Subcutaneous adipose tissue (tissue), 4 donors: Measurements from ENCODE around the gene ANKRD11. TPM values are rescaled to one million over a fixed set of nuclear protein-coding genes. Genes with fewer than 3 reads are reported as not detected.

ENCODE experiments used
- total RNA-seq, 4 donors: library from RNA; depleted of rRNA; stranded (reverse); fragments of >200 nt; gene quantifications; one replicate each; pipeline ENCODE4 v1.1.0, GENCODE V29; 2016
- TF ChIP-seq, protein P1 (sequence below): fragments of 450-650 bp; IDR thresholded peaks from one replicate; pipeline ENCODE4 v1.5.1; 2016; ENCODE audit warnings: low read depth, mild to moderate bottlenecking, control low read depth, antibody characterized with exemption, moderate library complexity

Gene ANKRD11
- total RNA-seq, 4 donors from 2014 or later, result 56.1 to 190 (median 62.6) TPM

DNA sequence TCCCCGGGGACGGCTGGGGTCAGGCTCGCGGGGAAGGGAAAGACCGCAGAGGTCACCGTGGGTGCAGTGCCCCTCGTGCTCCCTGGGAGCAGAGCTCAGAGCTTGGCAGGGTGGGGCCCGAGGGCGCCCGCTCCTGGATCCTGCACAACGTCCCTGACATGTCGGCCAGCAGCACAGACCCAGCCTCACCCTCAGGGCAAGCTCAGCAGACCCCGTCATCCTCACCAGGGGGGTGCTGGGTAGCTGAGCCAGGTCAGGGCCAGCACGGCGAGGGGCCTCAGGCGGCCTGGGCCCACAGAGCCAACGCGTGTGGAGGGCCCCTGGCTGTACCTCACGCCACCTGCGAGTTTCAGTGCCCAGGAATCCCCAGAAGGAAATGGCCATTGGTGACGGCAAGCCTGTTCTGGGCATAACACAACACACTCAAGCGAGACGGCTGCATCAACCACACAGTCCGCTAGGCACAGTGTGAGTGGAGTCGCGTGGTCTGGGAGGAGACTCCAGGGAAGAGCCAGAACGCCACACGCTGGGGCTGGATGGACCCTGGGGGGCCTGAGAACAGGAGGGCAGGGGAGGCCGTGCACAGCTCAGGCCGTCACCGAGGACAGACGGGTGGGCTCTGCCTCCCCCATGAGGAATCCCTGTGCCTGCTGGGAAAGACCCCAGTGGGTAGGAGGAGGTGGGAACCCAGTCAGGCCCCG lies 212.6 kb downstream of the ANKRD11 start:
- TF ChIP-seq, protein P1, sequence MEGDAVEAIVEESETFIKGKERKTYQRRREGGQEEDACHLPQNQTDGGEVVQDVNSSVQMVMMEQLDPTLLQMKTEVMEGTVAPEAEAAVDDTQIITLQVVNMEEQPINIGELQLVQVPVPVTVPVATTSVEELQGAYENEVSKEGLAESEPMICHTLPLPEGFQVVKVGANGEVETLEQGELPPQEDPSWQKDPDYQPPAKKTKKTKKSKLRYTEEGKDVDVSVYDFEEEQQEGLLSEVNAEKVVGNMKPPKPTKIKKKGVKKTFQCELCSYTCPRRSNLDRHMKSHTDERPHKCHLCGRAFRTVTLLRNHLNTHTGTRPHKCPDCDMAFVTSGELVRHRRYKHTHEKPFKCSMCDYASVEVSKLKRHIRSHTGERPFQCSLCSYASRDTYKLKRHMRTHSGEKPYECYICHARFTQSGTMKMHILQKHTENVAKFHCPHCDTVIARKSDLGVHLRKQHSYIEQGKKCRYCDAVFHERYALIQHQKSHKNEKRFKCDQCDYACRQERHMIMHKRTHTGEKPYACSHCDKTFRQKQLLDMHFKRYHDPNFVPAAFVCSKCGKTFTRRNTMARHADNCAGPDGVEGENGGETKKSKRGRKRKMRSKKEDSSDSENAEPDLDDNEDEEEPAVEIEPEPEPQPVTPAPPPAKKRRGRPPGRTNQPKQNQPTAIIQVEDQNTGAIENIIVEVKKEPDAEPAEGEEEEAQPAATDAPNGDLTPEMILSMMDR, result no peak

DNA sequence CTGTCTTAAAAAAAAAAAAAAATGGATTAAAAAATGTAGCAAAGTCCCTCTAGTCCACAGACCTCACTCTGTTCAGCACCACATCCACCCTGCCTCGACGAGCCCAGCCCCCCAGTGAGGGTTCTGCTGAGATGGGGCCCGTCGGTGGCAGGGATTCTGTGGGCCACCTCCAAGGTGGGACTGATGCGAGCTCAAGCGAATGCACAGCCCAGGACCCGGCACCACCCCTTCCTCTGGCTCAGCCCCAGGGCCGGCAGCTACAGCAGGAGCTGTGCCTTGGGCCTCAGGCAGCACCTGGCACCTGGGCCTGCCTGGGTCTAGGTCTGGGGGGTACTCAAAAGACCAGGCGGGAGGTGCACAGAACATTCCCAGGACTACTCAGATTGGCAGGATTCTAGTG lies 213.3 kb downstream of the ANKRD11 start:
- TF ChIP-seq, protein P1, result no peak

DNA sequence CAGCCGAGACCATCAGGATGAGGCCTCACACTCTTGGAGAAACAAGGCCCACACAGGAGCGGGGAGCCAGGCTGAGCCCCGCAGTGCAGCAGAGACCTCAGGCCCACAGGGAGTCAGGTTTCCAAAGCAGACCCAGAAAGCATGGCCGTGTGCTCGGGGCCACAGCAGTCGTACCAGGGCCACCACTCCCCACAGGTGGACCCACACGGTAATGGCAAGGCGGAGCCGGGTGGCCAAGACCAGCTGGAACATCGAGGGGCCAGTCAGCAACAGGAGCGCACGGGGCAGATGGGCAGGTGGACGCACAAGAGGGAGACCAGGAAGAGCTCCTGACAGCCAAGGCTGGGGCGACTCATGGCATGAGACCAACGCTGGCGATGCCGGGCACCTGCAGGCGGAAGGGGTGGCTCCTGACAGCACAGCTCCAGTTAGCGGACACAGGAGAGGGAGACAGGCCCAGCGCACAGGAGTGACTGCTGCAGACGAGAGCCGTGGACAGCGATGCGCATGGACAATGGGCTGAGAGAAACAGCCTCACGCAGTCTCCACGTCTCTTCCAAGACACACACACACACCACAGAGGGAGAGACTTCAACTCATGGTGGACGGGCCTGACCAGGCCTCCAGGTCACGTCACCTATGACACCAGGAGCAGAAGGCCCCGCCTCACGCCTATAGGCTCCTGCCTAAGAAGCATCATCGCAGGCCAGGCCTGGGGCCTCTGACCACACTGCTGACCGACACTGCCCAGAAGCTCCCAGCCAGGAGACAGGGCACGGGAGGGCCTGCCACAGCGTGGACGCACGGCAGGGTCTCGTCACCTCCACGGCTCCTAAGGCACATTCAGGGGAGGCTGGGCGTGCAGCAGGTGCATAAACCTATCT lies 214.3 kb downstream of the ANKRD11 start:
- TF ChIP-seq, protein P1, result no peak

- TF ChIP-seq, protein P1, result no peak
These were observed 215.1 kb downstream of the ANKRD11 start for GRCh38 chr16:89275284-89275584.

- TF ChIP-seq, protein P1, result no peak
These were observed 215.6 kb downstream of the ANKRD11 start for GRCh38 chr16:89274561-89275283.

DNA sequence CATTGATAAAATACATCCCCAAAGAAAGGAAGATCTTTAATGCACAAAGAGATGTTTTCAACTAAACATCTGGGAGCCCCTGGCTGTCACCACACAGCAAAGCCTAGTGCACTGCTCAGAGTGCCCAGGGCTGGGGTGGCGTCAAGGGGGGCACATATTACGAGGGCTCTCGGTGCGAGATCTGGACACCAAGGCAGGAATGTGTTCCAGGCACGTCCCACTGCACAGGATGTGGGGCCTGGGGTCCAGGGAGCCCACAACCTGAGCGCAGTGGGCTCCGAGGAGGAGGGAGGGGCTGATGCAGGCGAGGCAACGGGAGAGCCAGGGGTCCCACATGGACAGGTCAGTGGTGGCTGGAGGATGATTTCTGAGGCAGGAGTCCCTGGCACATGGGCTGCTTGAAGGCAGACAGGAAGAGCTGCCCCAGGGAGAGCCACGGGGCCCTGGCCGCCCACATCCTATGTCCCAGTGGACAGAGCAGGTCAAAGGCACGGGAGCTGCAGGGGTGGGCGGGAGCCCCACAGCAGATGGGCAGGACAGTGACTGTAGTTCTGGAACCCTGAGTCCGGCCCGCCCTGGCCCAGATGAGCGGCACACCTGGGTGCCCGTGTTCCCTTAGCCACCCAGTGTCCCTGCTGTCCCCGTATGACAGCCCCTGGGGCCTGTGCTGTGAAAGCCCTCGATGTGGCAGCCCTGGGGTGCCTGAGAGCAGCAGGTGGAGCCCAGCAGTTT lies 216.5 kb downstream of the ANKRD11 start:
- TF ChIP-seq, protein P1, result no peak
